Endothelial cell of umbilical vein (primary cell): ENCODE results near the gene CDH20. TPM values are rescaled to one million over a fixed set of nuclear protein-coding genes. Genes with fewer than 3 reads are reported as not detected.

ENCODE experiments used
- BruUV-seq: library from RNA; stranded (reverse); fragments of 400-500 nt; replicated peaks from 2 replicates; lab custom pipeline; 2021; lab: Mats Ljungman, UMichigan
- CTCF ChIA-PET: fragments of 300-600, 350-600 bp; sonication (Branson Sonifier 250); formaldehyde crosslinking; loops from one replicate; lab custom pipeline; 2021; ENCODE audit warnings: antibody characterized with exemption, inconsistent platforms; lab: Charles Lee
- POLR2A ChIA-PET: fragments of 300-600, 350-600 bp; sonication (Branson Sonifier 250); formaldehyde crosslinking; loops from one replicate; lab custom pipeline; 2021; ENCODE audit warnings: antibody characterized with exemption, inconsistent platforms; lab: Charles Lee
- DNase-seq: peaks from one replicate; pipeline ENCODE4 v3.0.0-alpha.2; 2011; ENCODE audit warnings: low read depth, low spot score
- FAIRE-seq: peaks from 2 replicates; lab custom pipeline; 2011; peaks lifted over from hg19 to GRCh38; lab: Jason Lieb, UNC
- H2AFZ ChIP-seq: 2 replicates; pipeline ENCODE4 v1.6.0; 2012; ENCODE audit warnings: low read depth, low read length, control low read depth, inconsistent platforms
- H3K27ac ChIP-seq: 2 replicates; pipeline ENCODE4 v1.5.1; 2011; ENCODE audit warnings: low read depth, mild to moderate bottlenecking, control low read depth, low read length, moderate library complexity; ENCODE audit not compliant: insufficient read depth
- H3K27me3 ChIP-seq, 2 experiments: 2 replicates each; pipeline versions ENCODE4 v1.6.0 to v1.6.1; 2011; ENCODE audit warnings: low read length in 2 of 2, mixed read lengths in 1 of 2; ENCODE audit not compliant: control insufficient read depth in 2 of 2, insufficient read depth in 2 of 2
- H3K36me3 ChIP-seq, 2 experiments: 2 replicates in 1 of 2; 3 replicates in 1 of 2; pipeline ENCODE4 v1.5.1; 2011; ENCODE audit warnings: low read length in 2 of 2, mild to moderate bottlenecking in 1 of 2, moderate library complexity in 1 of 2; ENCODE audit not compliant: control insufficient read depth in 2 of 2, insufficient read depth in 2 of 2; ENCODE audit errors: extremely low read depth in 1 of 2
- H3K4me1 ChIP-seq: 3 replicates; pipeline ENCODE4 v1.5.1; 2011; ENCODE audit warnings: mild to moderate bottlenecking, low read length; ENCODE audit not compliant: control insufficient read depth, insufficient read depth; ENCODE audit errors: extremely low read depth
- H3K4me2 ChIP-seq: 2 replicates; pipeline ENCODE4 v1.6.1; 2011; ENCODE audit warnings: low read length, control low read depth, mixed read lengths; ENCODE audit not compliant: insufficient read depth
- H3K4me3 ChIP-seq, 3 experiments: fragments of 200-600 bp in 1 of 3; sonication (generic), shearing (Covaris generic) in 1 of 3; replicated peaks in 1 of 3; 2 replicates each; pipeline ENCODE4 v1.5.1; 2011 to 2016; ENCODE audit warnings: control low read depth in 3 of 3, low read length in 3 of 3, mild to moderate bottlenecking in 2 of 3, inconsistent platforms in 1 of 3, low read depth in 1 of 3, moderate library complexity in 1 of 3; ENCODE audit not compliant: insufficient read depth in 1 of 3
- H3K79me2 ChIP-seq: 2 replicates; pipeline ENCODE4 v1.6.0; 2012; ENCODE audit warnings: low read length, inconsistent platforms; ENCODE audit not compliant: control insufficient read depth, insufficient read depth
- H3K9ac ChIP-seq: replicated peaks from 2 replicates; pipeline ENCODE3; 2011; ENCODE audit warnings: low read length, control low read depth; ENCODE audit not compliant: insufficient read depth; ENCODE audit errors: extremely low read depth
- H3K9me1 ChIP-seq: replicated peaks from 3 replicates; pipeline ENCODE4 v1.6.0; 2011; ENCODE audit warnings: mild to moderate bottlenecking, low read length; ENCODE audit not compliant: control insufficient read depth, insufficient read depth; ENCODE audit errors: extremely low read depth
- H3K9me3 ChIP-seq: replicated peaks from 2 replicates; pipeline ENCODE4 v1.5.1; 2012; ENCODE audit warnings: low read length, inconsistent platforms; ENCODE audit not compliant: control insufficient read depth, insufficient read depth
- H4K20me1 ChIP-seq: replicated peaks from 2 replicates; pipeline ENCODE3; 2011; ENCODE audit warnings: mild to moderate bottlenecking, low read length; ENCODE audit not compliant: control insufficient read depth, insufficient read depth; ENCODE audit errors: extremely low read depth
- EZH2 ChIP-seq: IDR thresholded peaks from 2 replicates; pipeline ENCODE4 v1.6.1; 2012; ENCODE audit warnings: borderline replicate concordance, low read depth, mild to moderate bottlenecking, moderate library complexity, low read length, inconsistent platforms; ENCODE audit not compliant: severe bottlenecking
- FOS ChIP-seq: IDR thresholded peaks from 2 replicates; pipeline ENCODE4 v1.6.1; 2011; ENCODE audit warnings: mild to moderate bottlenecking, low read length, moderate library complexity, borderline replicate concordance; ENCODE audit not compliant: insufficient read depth
- GATA2 ChIP-seq: IDR thresholded peaks from 2 replicates; pipeline ENCODE4 v1.7.0; 2011; ENCODE audit warnings: low read depth, mild to moderate bottlenecking, moderate library complexity, mixed read lengths, low read length; ENCODE audit not compliant: insufficient read length, insufficient read depth
- JUN ChIP-seq: IDR thresholded peaks from 2 replicates; pipeline ENCODE4 v1.6.1; 2011; ENCODE audit warnings: borderline replicate concordance, low read depth; ENCODE audit not compliant: insufficient read length, insufficient read depth
- MYC ChIP-seq: IDR thresholded peaks from one replicate; pipeline ENCODE4 v1.6.1; 2011; ENCODE audit warnings: mild to moderate bottlenecking, low read depth, low read length
- POLR2A ChIP-seq: IDR thresholded peaks from 2 replicates; pipeline ENCODE4 v1.6.1; 2012; ENCODE audit warnings: low read depth, mild to moderate bottlenecking, control low read depth, low read length
- POLR2AphosphoS5 ChIP-seq: IDR thresholded peaks from 2 replicates; pipeline ENCODE4 v1.6.1; 2012; ENCODE audit warnings: low read depth, mild to moderate bottlenecking, control low read depth, low read length, moderate library complexity; ENCODE audit not compliant: insufficient read depth
- dilution Hi-C: fragments of 300-500 bp; cut with MboI; formaldehyde crosslinking; loops from one replicate; pipeline ENCODE4 v1.15.0; 2019; ENCODE audit warnings: low sequenced_read_pairs; ENCODE audit not compliant: extremely low pct_ligation_motif_present
- intact Hi-C: fragments of 100-400 bp; cut with micrococcal nuclease; formaldehyde crosslinking; loops from one replicate; pipeline ENCODE4 v1.10.0; 2022
- polyA plus RNA-seq, 4 experiments: library from polyadenylated mRNA; depleted of rRNA in 3 of 4; stranded (reverse) in 3 of 4; unstranded in 1 of 4; fragments of >200 nt; gene quantifications; 2 replicates each; pipeline versions ENCODE4 v1.2.1 to v1.2.3, GENCODE V29; 2011 to 2012; ENCODE audit warnings: missing spikeins in 1 of 4
- total RNA-seq: library from RNA; stranded (reverse); gene quantifications from 2 replicates; pipeline ENCODE4 v1.2.3, GENCODE V29; 2021
- TF ChIP-seq, protein P1 (sequence below), 2 donors: IDR thresholded peaks; 1 replicate in 1 of 2; 2 replicates in 1 of 2; pipeline ENCODE4 v1.5.1; 2011; ENCODE audit warnings: low read length in 2 of 2, mild to moderate bottlenecking in 2 of 2, moderate library complexity in 2 of 2, control low read depth in 1 of 2, inconsistent platforms in 1 of 2, low read depth in 1 of 2; ENCODE audit not compliant: insufficient read depth in 1 of 2; ENCODE audit errors: extremely low read depth in 1 of 2
- TF ChIP-seq, protein P2 (sequence below): IDR thresholded peaks from 2 replicates; pipeline ENCODE4 v1.6.1; 2011; ENCODE audit not compliant: insufficient read depth, insufficient read length

CDH20 gene
- total and polyA plus RNA-seq, 2 donors (not counting 3 experiments of a cell fraction or from before 2014, with no cell fraction given), result not detected

DNA sequence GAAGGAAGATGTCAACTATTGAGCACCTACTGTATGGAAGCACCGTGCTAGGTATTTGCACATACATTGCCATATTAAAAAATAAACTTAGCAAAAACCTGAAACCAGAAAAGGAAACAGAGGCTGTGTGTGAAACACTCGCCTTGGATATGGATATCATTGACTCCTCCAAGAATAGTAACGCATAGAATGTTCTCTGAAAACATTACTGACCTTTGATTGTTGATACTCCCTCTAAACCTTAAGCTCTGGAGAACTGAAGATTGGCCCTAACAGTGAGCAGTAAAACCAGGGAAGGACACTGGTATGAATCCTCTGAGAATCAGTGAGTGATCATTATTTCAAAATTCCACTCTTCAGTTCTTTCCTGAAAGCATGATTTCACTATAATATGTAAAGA, 236.8 kb downstream of the CDH20 start:
- no peaks in the 10 kb centered on the region for H3K27me3 ChIP-seq
- dilution Hi-C loops, result no loop called here
- H4K20me1 ChIP-seq, result no peaks in the 10 kb centered on the region
- no peak overlapping the region for H3K4me3 ChIP-seq
- H3K9me3 ChIP-seq, result no peaks in the 10 kb centered on the region
- H2AFZ ChIP-seq, result no peak overlapping the region
- no peaks in the 10 kb centered on the region for H3K9me1 ChIP-seq
- peaks cover 10% of the 10 kb centered on the region for H3K4me1 ChIP-seq
- ChIA-PET CTCF (no interaction called here), POLR2A (no interaction called here)
- no TSS peak for BruUV-seq
- TF ChIP-seq EZH2 (no peak), GATA2 (no peak), FOS (no peak), POLR2A (no peak), POLR2AphosphoS5 (no peak), MYC (no peak), JUN (no peak)
- TF ChIP-seq, protein P1, sequence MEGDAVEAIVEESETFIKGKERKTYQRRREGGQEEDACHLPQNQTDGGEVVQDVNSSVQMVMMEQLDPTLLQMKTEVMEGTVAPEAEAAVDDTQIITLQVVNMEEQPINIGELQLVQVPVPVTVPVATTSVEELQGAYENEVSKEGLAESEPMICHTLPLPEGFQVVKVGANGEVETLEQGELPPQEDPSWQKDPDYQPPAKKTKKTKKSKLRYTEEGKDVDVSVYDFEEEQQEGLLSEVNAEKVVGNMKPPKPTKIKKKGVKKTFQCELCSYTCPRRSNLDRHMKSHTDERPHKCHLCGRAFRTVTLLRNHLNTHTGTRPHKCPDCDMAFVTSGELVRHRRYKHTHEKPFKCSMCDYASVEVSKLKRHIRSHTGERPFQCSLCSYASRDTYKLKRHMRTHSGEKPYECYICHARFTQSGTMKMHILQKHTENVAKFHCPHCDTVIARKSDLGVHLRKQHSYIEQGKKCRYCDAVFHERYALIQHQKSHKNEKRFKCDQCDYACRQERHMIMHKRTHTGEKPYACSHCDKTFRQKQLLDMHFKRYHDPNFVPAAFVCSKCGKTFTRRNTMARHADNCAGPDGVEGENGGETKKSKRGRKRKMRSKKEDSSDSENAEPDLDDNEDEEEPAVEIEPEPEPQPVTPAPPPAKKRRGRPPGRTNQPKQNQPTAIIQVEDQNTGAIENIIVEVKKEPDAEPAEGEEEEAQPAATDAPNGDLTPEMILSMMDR (IDR thresholded peaks at IDR 0.05; ENCODE audit: extremely low read depth in 1 of 2, insufficient read depth in 1 of 2, low read depth in 1 of 2, low read length in 2 of 2), result no peak
- TF ChIP-seq, protein P2, sequence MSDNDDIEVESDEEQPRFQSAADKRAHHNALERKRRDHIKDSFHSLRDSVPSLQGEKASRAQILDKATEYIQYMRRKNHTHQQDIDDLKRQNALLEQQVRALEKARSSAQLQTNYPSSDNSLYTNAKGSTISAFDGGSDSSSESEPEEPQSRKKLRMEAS, result no peak
- H3K36me3 ChIP-seq, result no peaks in the 10 kb centered on the region
- intact Hi-C loops, result no loop called here
- no peak overlapping the region for H3K4me2 ChIP-seq
- FAIRE-seq (no peak), DNase-seq (no peak)
- no peaks in the 10 kb centered on the region for H3K79me2 ChIP-seq
- H3K27ac ChIP-seq, result no peak overlapping the region
- no peak overlapping the region for H3K9ac ChIP-seq
